ENCODE data around the gene MRPL16.

The MRPL16 gene

DNA sequence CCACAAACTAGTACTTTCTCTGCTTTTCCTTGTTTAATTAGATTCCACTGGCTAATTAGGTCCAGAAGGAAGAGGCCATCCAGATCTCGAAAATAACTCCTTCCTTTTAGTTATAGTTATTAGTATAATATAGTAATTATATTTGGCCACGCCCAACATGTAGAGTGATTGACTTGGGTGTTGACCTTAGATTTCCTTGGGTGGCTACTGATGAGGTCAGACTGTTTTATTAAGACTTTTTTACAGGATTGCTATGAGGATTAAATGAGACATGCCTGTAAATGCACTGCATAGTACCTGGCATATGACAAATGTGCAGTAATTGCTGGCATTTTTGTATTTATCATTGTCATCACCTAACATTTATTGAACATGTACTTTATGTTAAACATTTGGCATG is 28.5 kb downstream of the MRPL16 start:
- POLR2A ChIA-PET = no interaction called here
- CTCF ChIA-PET = no interaction called here
- DNase-seq (ENCODE audit: extremely low spot score) = no peak
- no peak for TF ChIP-seq BHLHE40 (IDR thresholded peaks at IDR 0.05; ENCODE audit: borderline replicate concordance)
- no peak for TF ChIP-seq FOXA1 (IDR thresholded peaks at IDR 0.05)
- TF ChIP-seq L3MBTL2 (conservative IDR thresholded peaks at IDR 0.05) = no peak
- TF ChIP-seq, protein P1, sequence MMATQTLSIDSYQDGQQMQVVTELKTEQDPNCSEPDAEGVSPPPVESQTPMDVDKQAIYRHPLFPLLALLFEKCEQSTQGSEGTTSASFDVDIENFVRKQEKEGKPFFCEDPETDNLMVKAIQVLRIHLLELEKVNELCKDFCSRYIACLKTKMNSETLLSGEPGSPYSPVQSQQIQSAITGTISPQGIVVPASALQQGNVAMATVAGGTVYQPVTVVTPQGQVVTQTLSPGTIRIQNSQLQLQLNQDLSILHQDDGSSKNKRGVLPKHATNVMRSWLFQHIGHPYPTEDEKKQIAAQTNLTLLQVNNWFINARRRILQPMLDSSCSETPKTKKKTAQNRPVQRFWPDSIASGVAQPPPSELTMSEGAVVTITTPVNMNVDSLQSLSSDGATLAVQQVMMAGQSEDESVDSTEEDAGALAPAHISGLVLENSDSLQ (IDR thresholded peaks at IDR 0.05) = no peak
- no peak for TF ChIP-seq TARDBP (IDR thresholded peaks at IDR 0.05)
- TF ChIP-seq ZNF384 (IDR thresholded peaks at IDR 0.05) = no peak
- no peak for TF ChIP-seq CTBP1 (IDR thresholded peaks at IDR 0.05; ENCODE audit: borderline replicate concordance)
- no peak for TF ChIP-seq ELF4 (IDR thresholded peaks at IDR 0.05)
- no peak for TF ChIP-seq HDGF (IDR thresholded peaks at IDR 0.05; ENCODE audit: borderline replicate concordance)
- no peak for TF ChIP-seq FOXK2 (IDR thresholded peaks at IDR 0.05)
- TF ChIP-seq LEF1 (IDR thresholded peaks at IDR 0.05; ENCODE audit: borderline replicate concordance) = no peak
- TF ChIP-seq SP1 (IDR thresholded peaks at IDR 0.05) = no peak
- TF ChIP-seq ARNT (IDR thresholded peaks at IDR 0.05) = no peak

DNA sequence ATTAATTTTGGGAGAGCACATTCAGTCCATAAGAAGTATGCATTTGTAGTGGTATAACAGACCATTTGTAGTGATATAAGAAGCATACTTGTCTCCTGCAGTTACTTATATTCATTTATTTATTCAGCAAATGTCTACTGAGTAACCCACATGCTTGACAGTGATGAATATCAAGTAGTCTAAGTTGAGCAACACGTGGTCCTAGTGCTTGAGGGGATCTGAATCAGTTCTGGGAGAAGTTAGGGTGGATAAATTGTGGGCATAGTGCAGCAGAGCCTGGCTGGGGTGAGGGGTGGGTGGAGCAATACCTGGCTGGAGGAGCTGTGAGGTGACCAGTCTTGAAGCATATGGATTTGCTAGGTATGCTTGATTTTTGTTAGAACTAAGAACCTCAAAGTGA is 31.1 kb downstream of the MRPL16 start:
- TF ChIP-seq FOXM1 (IDR thresholded peaks at IDR 0.05; ENCODE audit: borderline replicate concordance) = no peak
- no peak for TF ChIP-seq ZNF384 (IDR thresholded peaks at IDR 0.05)
- TF ChIP-seq, protein P1 (IDR thresholded peaks at IDR 0.05) = no peak
- no peak for TF ChIP-seq HDGF (IDR thresholded peaks at IDR 0.05; ENCODE audit: borderline replicate concordance)
- no peak for TF ChIP-seq ARNT (IDR thresholded peaks at IDR 0.05)
- no peak for TF ChIP-seq ELF4 (IDR thresholded peaks at IDR 0.05)
- TF ChIP-seq BHLHE40 (IDR thresholded peaks at IDR 0.05; ENCODE audit: borderline replicate concordance) = no peak
- TF ChIP-seq SP1 (IDR thresholded peaks at IDR 0.05) = no peak
- TF ChIP-seq L3MBTL2 (conservative IDR thresholded peaks at IDR 0.05) = no peak
- no peak for TF ChIP-seq TARDBP (IDR thresholded peaks at IDR 0.05)
- TF ChIP-seq FOXA1 (IDR thresholded peaks at IDR 0.05) = no peak
- no peak for TF ChIP-seq CTBP1 (IDR thresholded peaks at IDR 0.05; ENCODE audit: borderline replicate concordance)
- TF ChIP-seq FOXK2 (IDR thresholded peaks at IDR 0.05) = no peak
- POLR2A ChIA-PET = no interaction called here
- CTCF ChIA-PET = no interaction called here
- DNase-seq (ENCODE audit: extremely low spot score) = no peak

DNA sequence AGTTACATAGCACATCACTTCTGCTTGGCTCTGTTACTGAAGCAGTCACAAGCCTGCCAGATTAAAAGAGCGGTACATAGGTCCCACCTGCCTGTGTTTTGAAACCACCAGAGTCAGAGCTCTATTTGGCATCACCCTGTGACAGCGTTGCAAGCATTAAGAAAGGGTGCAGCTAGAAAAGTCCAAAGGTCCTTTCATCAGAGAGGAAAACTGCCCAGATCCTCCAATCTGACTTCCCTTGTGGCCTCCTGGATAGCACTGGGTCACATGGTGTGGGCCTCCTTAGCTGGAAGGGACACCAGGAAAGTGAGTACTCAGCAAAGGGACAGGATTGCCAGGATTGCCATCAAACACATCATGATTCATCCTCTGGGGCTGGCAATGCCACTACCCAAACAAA is 32.5 kb downstream of the MRPL16 start:
- ChIA-PET POLR2A (interaction anchor here (1.1 kb wide), 1 partner anchor 22 kb away, joined by 4 read pairs; no protein-coding TSS in a partner anchor), CTCF (no interaction called here)
- TF ChIP-seq ARNT (IDR thresholded peaks at IDR 0.05) = no peak
- TF ChIP-seq SP1 (IDR thresholded peaks at IDR 0.05) = no peak
- TF ChIP-seq TARDBP (IDR thresholded peaks at IDR 0.05) = no peak
- TF ChIP-seq FOXA1 (IDR thresholded peaks at IDR 0.05) = no peak
- TF ChIP-seq LEF1 (IDR thresholded peaks at IDR 0.05; ENCODE audit: borderline replicate concordance) = no peak
- no peak for TF ChIP-seq CTBP1 (IDR thresholded peaks at IDR 0.05; ENCODE audit: borderline replicate concordance)
- no peak for TF ChIP-seq FOXM1 (IDR thresholded peaks at IDR 0.05; ENCODE audit: borderline replicate concordance)
- TF ChIP-seq L3MBTL2 (conservative IDR thresholded peaks at IDR 0.05) = no peak
- no peak for TF ChIP-seq SUZ12 (IDR thresholded peaks at IDR 0.05)
- TF ChIP-seq, protein P1 (IDR thresholded peaks at IDR 0.05) = no peak
- no peak for TF ChIP-seq ELF4 (IDR thresholded peaks at IDR 0.05)
- no peak for TF ChIP-seq BHLHE40 (IDR thresholded peaks at IDR 0.05; ENCODE audit: borderline replicate concordance)
- no peak for TF ChIP-seq ZNF384 (IDR thresholded peaks at IDR 0.05)
- DNase-seq (ENCODE audit: extremely low spot score) = no peak

DNA sequence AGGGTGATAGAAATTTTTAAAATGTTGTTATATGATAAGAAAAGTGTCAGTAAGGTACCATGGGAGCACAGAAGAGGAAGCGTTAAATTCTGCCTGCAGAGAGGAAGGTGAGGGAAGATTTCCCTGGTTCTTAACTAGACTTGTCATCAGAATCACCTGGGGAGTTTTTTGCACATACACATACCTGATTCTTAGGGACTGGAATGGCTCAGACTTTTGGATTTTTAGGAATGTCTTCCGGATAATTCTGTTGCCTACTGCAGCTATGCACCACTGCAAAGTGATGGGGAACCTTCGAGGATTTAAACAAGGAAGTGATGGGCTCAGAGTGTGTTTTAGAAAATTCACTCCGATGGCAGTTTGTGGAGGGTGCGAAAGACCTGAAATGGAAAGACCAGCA is 33.5 kb downstream of the MRPL16 start:
- CTCF ChIA-PET = interaction anchor here (0.9 kb wide), 1 partner anchor 10 kb away, joined by 3 read pairs; no protein-coding TSS in a partner anchor
- TF ChIP-seq HDGF (IDR thresholded peaks at IDR 0.05; ENCODE audit: borderline replicate concordance) (no peak), TARDBP (IDR thresholded peaks at IDR 0.05) (no peak), ELF4 (IDR thresholded peaks at IDR 0.05) (no peak), FOXA1 (IDR thresholded peaks at IDR 0.05) (no peak), NFRKB (IDR thresholded peaks at IDR 0.05) (no peak)
- DNase-seq (ENCODE audit: extremely low spot score) = no peak
- POLR2A ChIA-PET = no interaction called here

DNA sequence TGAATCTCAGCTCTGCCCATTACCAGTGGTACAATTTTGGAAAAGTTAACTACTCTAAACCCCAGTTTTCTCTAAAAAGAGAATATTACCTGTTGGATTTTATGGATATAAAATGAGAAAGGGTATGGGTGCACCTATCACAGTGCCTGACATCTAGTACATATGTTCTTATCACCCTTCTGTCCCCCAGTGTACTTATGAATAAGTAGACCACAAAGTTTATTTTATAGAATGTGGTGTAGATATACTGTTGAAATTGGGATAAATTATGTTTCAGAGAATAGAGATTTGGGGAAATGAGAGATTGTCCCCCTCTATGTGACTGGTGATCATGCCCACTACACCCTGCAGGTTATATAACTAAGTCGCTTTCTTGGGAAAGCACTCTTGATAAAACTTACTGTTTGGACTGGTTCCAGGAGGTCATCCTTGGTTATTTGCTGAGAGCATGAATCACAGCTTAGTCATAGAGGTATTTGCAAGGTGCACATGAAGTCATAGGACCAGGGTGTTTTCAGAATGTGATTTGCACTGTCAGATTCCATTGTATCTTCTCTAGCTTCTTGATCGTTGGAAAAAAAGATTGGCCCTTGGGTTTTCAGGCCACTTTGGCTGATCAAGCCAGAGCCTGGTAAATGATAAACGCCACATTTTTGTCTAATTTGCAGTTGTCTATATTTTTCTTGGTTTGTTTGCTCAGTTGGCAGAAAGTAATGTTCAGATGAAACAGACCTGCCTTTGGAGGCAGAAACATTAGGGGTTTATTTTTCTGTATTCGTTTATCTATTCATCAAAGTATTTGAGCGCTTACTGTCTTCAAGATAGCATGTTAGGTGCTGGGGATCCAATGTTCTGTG is 34.1 kb downstream of the MRPL16 start:
- no peak for DNase-seq (ENCODE audit: extremely low spot score)
- ChIA-PET POLR2A (no interaction called here), CTCF (interaction anchor here (0.9 kb wide), 1 partner anchor 10 kb away, joined by 3 read pairs; no protein-coding TSS in a partner anchor)
- no peak for TF ChIP-seq FOXA1 (IDR thresholded peaks at IDR 0.05)
- TF ChIP-seq, protein P1 (IDR thresholded peaks at IDR 0.05) = no peak
- no peak for TF ChIP-seq FOXK2 (IDR thresholded peaks at IDR 0.05)
- no peak for TF ChIP-seq ZNF384 (IDR thresholded peaks at IDR 0.05)
- no peak for TF ChIP-seq BHLHE40 (IDR thresholded peaks at IDR 0.05; ENCODE audit: borderline replicate concordance)
- TF ChIP-seq FOXM1 (IDR thresholded peaks at IDR 0.05; ENCODE audit: borderline replicate concordance) = no peak
- TF ChIP-seq HDGF (IDR thresholded peaks at IDR 0.05; ENCODE audit: borderline replicate concordance) = no peak
- TF ChIP-seq TARDBP (IDR thresholded peaks at IDR 0.05) = no peak
- TF ChIP-seq SP1 (IDR thresholded peaks at IDR 0.05) = no peak
- TF ChIP-seq LEF1 (IDR thresholded peaks at IDR 0.05; ENCODE audit: borderline replicate concordance) = no peak
- no peak for TF ChIP-seq ELF4 (IDR thresholded peaks at IDR 0.05)
- no peak for TF ChIP-seq ARNT (IDR thresholded peaks at IDR 0.05)
- TF ChIP-seq CTBP1 (IDR thresholded peaks at IDR 0.05; ENCODE audit: borderline replicate concordance) = no peak
- no peak for TF ChIP-seq SUZ12 (IDR thresholded peaks at IDR 0.05)
- TF ChIP-seq NFRKB (IDR thresholded peaks at IDR 0.05) = no peak
- TF ChIP-seq L3MBTL2 (conservative IDR thresholded peaks at IDR 0.05) = no peak

Data from HEK293T (cell line).